EL (cell line): Measurements from ENCODE around the gene POTEI.
"Not testable (repeated sequence)": the region's sequence is repeated elsewhere in the genome, so short reads cannot be mapped to it uniquely, and the experiment has no call there.

Source experiments
- DNase-seq: peaks from one replicate; pipeline ENCODE4 v3.0.0-alpha.2; 2016

The POTEI gene

GRCh38 chr2:130509228-130509627, at the start of gene POTEI:
POTEI (minus strand) TSS chr2:130509328; CDS start chr2:130509235, 93 bp downstream.
- not testable (repeated sequence) for DNase-seq

GRCh38 chr2:130556441-130556840, 47.3 kb upstream of the POTEI start:
- DNase-seq, result not testable (repeated sequence)

- not testable (repeated sequence) for DNase-seq
Measured at GRCh38 chr2:130554178-130554577, 45.0 kb upstream of the POTEI start.

- not testable (repeated sequence) for DNase-seq
Measured at GRCh38 chr2:130549475-130549874, 40.3 kb upstream of the POTEI start.

- not testable (repeated sequence) for DNase-seq
Measured at GRCh38 chr2:130548418-130548817, 39.3 kb upstream of the POTEI start.

- not testable (repeated sequence) for DNase-seq
Measured at GRCh38 chr2:130544978-130545377, 35.9 kb upstream of the POTEI start.

- not testable (repeated sequence) for DNase-seq
Measured at GRCh38 chr2:130543785-130544528, 34.8 kb upstream of the POTEI start.

GRCh38 chr2:130542789-130543188, 33.7 kb upstream of the POTEI start:
- DNase-seq, result not testable (repeated sequence)

GRCh38 chr2:130538271-130538670, 29.1 kb upstream of the POTEI start:
- not testable (repeated sequence) for DNase-seq

GRCh38 chr2:130536654-130537053, 27.5 kb upstream of the POTEI start:
- not testable (repeated sequence) for DNase-seq

- not testable (repeated sequence) for DNase-seq
Measured at GRCh38 chr2:130531672-130532071, 22.5 kb upstream of the POTEI start.

GRCh38 chr2:130531225-130531624, 22.1 kb upstream of the POTEI start:
- not testable (repeated sequence) for DNase-seq

- DNase-seq, result not testable (repeated sequence)
Measured at GRCh38 chr2:130530212-130530611, 21.1 kb upstream of the POTEI start.

- not testable (repeated sequence) for DNase-seq
Measured at GRCh38 chr2:130529545-130529944, 20.4 kb upstream of the POTEI start.

GRCh38 chr2:130527365-130527967, 18.3 kb upstream of the POTEI start:
- not testable (repeated sequence) for DNase-seq

GRCh38 chr2:130522390-130522789, 13.3 kb upstream of the POTEI start:
- not testable (repeated sequence) for DNase-seq

- DNase-seq, result not testable (repeated sequence)
Measured at GRCh38 chr2:130520992-130521391, 11.9 kb upstream of the POTEI start, which contains the start of gene CFC1B. CFC1B (plus strand) TSS chr2:130521222; CDS start chr2:130521485, 263 bp downstream.

- not testable (repeated sequence) for DNase-seq
Measured at GRCh38 chr2:130518516-130519106, 9.5 kb upstream of the POTEI start.

- not testable (repeated sequence) for DNase-seq
Measured at GRCh38 chr2:130511747-130512451, 2.8 kb upstream of the POTEI start.

GRCh38 chr2:130510807-130511746, 1.9 kb upstream of the POTEI start:
- not testable (repeated sequence) for DNase-seq

GRCh38 chr2:130491073-130491472, 18.1 kb downstream of the POTEI start:
- not testable (repeated sequence) for DNase-seq

GRCh38 chr2:130455413-130455812, 53.7 kb downstream of the POTEI start:
- not testable (repeated sequence) for DNase-seq
